ENCODE results near the gene ATP1B2.

DNA sequence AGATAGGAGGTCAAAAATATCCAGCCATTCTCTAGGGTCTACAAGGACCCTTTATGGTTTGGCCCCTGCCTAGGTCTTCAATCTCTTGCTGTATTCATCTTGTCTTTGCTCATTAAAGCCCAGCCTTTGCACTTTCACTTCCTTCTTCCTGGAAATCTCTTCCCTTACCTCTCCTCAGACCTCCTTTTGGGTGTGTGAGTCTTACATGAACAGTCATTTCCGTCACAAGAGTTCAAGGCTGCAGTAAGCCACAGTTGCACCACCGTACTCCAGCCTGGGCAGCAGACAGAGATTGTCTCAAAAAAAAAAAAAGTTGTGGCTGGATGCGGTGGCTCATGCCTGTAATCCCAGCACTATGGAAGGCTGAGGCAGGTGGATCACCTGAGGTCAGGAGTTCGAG is 6.0 kb upstream of the ATP1B2 start:
- TF ChIP-seq, protein P1, sequence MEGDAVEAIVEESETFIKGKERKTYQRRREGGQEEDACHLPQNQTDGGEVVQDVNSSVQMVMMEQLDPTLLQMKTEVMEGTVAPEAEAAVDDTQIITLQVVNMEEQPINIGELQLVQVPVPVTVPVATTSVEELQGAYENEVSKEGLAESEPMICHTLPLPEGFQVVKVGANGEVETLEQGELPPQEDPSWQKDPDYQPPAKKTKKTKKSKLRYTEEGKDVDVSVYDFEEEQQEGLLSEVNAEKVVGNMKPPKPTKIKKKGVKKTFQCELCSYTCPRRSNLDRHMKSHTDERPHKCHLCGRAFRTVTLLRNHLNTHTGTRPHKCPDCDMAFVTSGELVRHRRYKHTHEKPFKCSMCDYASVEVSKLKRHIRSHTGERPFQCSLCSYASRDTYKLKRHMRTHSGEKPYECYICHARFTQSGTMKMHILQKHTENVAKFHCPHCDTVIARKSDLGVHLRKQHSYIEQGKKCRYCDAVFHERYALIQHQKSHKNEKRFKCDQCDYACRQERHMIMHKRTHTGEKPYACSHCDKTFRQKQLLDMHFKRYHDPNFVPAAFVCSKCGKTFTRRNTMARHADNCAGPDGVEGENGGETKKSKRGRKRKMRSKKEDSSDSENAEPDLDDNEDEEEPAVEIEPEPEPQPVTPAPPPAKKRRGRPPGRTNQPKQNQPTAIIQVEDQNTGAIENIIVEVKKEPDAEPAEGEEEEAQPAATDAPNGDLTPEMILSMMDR (IDR thresholded peaks at IDR 0.05), result no peak
- TF ChIP-seq EZH2 (IDR thresholded peaks at IDR 0.05) (no peak), EZH2phosphoT487 (IDR thresholded peaks at IDR 0.05) (no peak)

Data from neural progenitor cell (in vitro differentiated cells).